HG02798 (cell line): ENCODE measurements around the gene KRT15.

Experiments used
- ATAC-seq: cut with Tn5 transposase; IDR thresholded peaks from one replicate; pipeline ENCODE4 v1.9.1; 2021; ENCODE audit warnings: mild to moderate bottlenecking; ENCODE audit not compliant: unreplicated experiment, poor library complexity

Gene KRT15

DNA sequence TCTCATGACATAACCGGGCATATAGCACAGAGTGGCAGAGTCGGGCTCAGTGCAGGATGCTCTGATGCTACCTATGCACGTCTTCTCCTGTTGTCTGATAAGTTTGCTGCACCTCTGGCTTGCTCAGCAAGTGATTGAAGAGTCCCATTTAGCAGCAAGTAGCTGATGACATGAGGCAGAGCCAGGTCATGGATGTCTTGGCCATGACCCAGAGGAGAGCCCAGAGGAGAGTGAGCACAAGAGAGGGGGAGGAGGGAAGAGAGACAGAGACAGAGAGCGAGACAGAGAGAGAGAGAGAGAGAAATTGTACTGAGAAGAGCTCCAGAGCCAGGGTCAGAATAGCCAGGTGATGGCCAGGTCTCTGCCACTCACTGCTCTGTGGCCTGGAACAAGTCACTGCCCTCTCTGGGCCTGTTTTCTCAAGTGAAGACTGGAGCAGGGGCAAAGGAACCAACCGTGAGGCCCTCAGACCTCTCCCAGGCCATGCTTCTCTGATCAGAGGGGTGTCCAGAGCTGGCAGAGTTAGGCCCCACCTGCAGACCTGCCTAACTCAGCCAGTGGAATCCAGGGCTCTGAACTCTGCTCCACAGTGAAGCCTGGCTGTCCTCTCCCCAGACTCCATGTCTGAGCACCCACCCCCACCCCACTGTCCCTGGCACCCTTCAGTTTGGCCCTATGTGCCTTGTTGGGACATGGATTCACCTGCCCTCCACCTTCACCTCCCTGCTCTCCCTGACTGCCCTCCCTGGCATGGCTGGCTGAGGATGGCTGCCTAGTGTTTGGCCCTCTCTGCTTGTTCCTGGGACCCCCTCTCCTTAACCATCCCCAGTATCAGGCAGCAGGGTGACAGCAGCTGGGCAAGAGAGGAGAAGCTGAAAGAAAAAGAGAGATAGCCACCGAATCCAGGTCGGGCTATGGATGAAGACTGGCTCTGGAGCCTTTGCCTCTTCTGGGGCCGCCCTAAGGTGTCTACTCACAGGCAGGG is 33.5 kb downstream of the KRT15 start:
- ATAC-seq = no peak

DNA sequence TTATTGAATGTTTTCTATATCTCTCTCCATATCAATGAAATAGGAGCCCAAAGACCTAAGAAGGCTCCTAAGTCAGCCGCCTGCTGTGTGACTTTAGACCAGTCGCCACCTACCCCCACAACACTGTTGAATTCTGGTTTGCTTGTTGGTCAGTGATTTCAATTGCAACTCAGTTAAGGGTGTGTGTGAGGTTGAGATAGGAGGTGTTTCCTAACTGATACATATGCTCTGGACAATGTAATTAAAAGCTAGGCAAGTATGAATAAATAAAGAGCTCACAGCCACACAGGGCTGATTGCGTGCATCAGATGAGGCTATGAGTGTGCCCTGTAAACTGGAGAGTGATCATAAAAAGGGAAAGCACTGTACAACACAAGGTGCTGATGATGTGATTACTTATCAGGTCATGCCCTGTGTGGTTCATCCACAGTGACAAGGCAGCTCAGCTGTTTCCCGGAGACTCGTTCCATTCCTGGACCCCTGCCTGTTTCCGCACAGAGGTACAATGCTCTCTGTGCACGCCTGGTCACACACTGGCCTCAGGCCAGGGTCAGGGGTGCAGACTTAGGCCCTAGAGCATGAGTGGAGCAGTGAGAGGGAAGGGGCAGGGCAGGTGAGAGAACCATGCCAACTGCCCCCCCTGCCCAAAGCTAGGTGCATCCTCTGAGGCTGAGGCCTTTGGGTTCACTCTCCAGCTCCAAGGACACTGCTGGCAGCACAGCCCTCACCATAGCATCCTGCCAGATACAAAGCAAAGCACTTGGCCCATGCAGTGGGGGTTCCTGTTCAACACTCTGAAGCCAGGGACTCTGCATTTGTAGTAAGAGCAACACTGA is 34.5 kb downstream of the KRT15 start:
- ATAC-seq = no peak

DNA sequence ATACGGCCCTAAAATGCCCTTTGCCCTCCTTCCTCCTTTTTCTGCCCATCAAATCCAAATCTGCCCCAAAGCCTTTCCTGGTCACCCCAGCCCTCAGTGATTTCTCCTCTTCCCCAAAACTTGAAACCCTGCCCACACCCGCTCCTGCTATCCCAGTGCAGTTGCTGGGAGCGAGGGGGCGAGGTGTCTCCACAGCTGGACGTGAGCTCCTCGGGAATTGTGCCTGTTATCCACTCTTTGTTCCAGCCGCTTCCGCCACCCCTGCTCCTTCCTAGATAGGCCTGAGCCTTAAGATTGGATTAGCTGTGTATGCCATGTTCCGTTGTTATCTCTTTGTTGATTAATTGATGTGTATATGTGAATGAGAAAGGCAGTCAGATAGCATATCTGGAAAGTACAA is 35.2 kb downstream of the KRT15 start:
- ATAC-seq = no peak

DNA sequence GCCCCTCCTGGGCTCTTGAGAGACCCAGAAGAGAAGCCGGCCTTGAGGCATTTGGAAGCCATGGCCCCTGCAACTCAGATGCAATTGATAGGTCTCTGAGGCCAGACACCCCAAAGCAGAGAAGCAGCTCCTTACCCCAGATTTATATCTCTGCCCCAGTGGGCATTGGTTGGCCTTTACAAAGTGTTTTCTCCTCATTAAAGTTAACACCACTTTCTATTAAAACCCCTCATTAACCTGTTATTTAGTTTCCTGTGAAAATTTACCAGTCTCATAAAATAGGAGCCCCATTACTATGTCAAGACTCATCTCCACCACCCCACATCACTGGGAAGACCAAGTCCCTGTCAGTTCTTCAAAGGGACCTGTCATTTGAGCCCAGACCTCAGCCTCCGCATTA is 37.7 kb downstream of the KRT15 start, which contains the start of gene KRT35:
TSS of gene KRT35 (minus strand) at position 116 of the 400 bp plus-strand sequence. CDS start at position 62, 54 bp downstream.
- ATAC-seq = no peak

DNA sequence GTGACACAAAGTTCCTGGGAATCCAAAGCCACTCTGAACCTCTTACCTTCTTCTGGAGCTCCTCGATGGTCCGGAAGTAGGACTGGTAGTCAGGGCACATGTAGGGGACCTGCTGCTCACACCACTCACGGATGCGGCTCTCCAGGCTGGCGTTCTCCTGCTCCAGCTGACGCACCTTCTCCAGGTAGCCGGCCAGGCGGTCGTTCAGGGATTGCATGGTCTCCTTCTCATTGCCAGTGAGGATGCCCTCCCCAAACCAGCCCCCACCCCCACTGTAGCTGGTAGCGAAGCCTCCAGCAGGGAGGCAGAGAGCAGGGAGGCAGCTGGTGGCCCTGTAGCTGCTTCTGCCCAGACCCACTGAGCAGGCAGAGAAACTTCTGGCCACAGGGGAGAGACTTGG is 38.1 kb downstream of the KRT15 start:
- no peak for ATAC-seq

DNA sequence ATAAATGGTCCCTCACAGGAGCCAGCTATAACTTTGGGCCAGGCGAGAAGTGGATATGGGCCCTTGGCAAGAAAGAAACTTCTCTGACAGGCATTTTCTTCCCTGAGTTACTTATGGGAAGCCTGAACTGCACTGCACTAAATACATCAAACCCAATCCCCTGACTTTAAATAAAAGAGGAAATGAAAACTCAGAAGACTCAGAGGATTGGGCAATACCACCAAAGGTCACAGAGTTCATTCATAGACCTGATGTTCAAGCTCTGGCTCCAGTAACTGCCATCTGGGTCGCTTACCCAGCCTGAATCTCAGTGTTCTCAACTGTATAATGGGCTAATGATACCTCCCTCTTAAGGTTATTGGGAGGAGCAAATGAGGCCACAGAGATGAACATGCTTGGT is 38.6 kb downstream of the KRT15 start:
- no peak for ATAC-seq

DNA sequence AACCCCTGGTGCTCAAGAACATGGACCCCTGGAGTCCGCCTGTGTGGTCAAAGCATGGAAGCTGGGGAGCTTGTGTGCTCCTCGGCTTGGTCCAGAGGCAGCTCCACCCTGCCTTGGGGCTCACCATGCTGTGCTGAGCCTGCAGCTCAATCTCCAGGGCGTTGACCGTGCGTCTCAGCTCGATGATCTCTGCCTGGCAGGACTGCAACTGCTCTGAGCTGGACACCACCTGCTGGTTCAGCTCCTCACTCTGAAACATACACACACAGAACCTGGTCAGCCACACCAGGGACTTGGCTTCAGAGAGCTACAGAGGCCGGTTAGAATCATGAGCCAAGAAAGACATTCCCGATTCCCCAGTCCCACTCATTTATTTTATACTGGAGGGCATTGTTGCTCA is 40.5 kb downstream of the KRT15 start:
- ATAC-seq = no peak

DNA sequence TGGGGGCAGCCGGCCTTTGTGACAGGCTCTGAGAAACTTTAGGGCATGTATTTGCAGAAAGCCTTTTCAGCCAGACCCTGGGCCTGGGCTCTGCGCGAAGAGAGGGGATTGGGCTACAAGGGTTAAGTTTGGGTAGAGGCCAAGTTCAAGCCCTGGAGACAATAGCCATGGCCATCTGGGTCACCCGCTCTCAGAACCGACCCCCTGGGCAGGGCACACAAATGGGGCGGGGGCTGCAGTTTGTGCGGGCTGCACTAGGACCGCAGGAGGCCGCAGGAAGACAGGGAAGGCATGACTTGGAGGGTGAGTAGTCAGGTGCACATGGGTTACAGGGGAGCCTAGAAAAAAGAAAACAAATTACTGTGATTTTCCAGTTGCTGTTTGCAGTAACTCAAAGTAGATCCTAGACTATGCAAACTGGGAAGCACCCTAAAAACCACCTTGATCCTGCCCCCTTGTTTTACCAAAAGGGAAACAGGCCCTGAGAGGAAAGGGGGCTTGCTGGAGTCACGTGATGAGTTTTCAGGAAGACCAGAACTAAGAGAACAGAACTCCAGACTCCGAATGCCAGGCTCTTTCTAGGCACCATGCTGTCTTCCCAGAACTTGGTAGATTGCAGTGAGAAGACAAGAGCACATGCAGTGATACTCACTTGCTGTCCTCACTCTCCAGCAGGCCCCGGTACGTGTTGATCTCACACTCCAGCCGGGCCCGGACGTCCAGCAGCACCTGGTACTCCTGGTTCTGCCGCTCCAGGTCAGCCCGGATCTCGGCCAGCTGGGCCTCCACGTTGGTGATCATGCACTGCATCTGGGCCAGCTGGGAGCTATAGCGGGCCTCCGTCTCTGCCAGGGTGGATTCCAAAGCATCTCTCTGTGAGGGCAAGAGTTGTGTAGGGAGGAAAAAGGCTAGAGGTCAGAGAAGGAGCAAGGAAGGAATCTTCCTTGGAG is 41.5 kb downstream of the KRT15 start:
- ATAC-seq = no peak

DNA sequence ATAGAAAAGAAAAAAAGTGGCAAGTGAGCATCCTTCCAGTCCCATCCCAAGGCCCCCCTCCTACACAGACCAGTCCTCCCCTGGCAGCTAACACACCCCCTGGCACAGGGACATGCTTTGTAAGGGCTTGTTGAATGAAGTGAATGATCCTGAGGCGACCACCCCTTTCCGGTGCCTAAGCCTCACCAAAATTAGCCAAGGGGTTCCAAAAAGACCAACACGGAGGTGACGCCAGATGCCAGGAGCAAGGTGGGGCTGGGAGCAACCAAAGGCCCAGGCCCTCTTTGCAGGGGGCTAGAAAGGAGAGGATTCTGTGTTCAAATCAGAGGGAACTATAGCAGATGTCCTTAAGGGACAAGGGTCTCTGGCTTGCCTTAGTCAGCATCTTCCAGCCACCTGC is 43.3 kb downstream of the KRT15 start:
- no peak for ATAC-seq

DNA sequence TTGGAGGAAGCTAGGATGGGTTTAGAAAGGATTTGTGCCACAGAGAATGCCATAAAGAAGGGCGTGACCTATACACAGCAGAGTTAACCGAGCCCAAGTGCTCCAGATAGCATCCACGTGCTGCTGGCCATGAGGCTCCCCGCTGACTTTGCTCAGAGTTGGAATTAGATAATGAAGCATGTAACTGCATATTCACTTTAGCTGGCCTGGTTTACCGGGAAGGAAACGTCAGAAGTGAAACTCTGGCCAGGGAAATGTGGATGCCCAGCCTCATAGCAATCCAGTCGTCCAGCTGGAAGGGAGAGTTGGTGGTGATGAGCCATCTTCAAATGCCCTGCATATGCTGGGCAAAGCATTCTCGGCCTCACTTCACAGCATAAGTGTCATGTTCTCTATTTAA is 43.8 kb downstream of the KRT15 start:
- ATAC-seq = no peak

DNA sequence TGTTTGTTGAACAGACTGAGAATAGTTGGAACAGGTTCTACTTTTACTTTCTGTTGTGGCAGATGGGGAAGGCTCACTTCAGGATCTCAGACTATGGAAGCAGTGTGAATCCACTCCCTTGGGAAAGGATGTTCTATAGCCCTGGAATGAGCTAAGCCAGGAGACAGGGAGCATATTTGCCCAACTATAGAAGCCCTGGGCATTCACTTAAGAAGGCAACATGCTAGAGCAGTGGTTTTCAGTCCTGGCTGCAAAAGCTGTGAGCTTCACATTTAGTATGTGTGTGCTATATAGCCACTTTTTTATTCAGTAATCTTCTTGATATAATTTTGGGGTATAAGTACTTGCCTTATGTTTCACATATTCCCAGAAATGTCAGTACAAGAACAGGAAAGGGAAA is 50.3 kb downstream of the KRT15 start:
- no peak for ATAC-seq

DNA sequence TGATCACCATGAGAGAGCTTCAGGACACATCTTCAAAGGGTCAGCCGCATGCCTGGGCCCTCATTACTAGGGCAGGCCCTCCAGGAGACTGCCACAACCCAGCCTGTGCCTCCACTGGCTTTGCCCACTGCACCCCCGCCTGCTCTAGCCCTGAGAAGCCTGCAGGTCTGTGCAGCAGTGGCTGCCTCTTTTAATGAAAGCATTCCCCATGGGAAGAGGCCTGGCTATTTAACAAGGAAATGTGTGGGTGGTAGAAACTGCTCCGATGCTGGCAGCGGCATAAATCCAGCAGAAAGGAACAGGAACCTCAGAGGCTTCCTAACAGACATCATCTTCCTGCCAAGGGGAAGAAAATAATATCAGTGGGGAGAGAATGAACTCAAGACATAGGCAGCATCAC is 51.1 kb downstream of the KRT15 start:
- ATAC-seq = no peak

DNA sequence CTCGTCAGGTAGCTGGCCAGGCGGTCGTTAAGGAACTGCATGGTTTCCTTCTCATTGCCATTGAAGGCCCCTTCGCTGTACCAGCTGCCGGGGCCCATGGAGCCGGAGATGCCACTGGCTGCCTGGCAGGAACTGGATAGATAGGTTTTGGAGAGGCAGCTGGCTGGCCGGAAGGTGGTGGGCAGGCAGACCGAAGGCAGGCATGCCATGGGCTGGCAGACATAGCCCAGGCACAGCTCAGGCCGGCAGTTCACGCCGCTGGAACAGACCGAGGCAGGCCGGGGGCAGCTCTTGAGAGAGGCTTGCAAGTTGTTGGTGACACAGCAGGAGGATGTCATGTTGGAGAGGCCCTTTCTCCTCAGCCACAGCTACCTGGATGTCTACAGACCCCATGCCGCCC is 51.7 kb downstream of the KRT15 start, which contains the start of gene KRT32:
TSS of gene KRT32 (minus strand) at position 399 of the 400 bp plus-strand sequence. CDS start at position 338, 61 bp downstream.
- no peak for ATAC-seq

DNA sequence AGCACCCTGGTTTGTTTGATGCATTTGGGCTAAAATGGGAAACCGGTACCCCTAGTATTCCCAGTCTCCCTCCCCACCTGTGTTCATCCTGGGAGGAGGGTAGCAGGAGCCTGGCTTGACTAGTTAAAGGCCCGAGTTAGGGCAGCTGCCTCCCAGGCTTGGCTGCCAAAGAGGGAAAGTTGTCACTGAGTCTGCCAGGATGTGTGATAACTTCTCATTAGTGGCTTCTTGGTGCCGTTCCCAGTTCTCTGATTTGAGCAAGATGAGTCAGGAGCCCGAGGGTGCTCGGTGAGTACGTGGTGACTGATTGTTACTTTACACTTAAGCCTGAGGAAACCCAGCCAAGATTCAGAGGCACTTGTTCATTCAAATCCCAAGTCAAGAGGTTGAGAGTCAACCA is 54.0 kb downstream of the KRT15 start:
- no peak for ATAC-seq

DNA sequence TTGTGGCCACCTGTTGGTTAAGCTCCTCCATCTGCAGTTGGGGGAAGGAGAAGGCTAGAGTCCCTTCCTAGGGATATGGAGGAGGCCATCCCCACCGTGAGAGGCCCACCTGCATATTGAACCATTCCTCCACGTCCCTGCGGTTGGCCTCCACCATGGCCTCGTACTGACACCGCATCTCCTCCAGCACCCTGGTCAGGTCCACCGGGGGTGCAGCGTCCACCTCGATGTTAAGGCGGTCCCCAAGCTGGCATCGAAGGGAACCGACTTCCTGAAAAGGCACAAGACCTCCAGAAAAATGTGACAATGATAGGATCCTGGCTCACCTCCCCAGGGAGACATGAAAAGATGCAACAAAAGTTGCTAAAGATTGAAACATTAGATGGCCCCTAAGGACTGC is 54.5 kb downstream of the KRT15 start:
- ATAC-seq = no peak

DNA sequence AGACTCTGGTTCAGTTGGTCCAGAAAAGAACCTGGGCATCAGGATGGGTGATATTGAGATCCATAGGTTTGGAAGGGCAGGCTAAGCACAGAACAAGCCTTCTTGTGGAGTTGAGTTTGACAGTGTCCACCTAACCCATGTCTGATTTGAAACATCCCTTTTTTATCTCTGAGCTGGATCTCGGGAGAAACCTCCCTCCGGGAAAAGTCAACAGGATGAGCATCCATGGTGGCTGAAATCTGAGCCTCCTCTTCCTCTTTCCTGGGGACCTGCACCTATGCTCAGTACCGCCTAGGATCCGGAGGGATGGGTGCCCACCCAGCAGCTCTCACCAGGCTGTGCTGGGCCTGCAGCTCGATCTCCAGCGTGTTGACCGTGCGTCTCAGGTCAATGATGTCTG is 54.9 kb downstream of the KRT15 start:
- ATAC-seq = no peak
